Spleen (tissue), 7 donors: ENCODE data around the gene CPXM2.

Experiments
- CTCF ChIP-seq, 11 experiments: fragments of 200-600 bp in 7 of 11; fragments of 450-650 bp in 4 of 11; sonication (generic) in 4 of 11; IDR thresholded peaks in 8 of 11; conservative IDR thresholded peaks in 3 of 11; 1 replicate in 7 of 11; 2 replicates in 4 of 11; pipeline versions ENCODE4 v1.4.0 to v1.8.0; 2016 to 2021; ENCODE audit warnings: antibody characterized with exemption in 11 of 11, inconsistent platforms in 4 of 11, mild to moderate bottlenecking in 1 of 11
- POLR2A ChIP-seq, 3 donors: fragments of 450-650 bp; IDR thresholded peaks; one replicate each; pipeline ENCODE4 v1.5.1; 2017; ENCODE audit warnings: antibody characterized with exemption in 3 of 3, mild to moderate bottlenecking in 1 of 3
- POLR2AphosphoS5 ChIP-seq, 3 donors: sonication (generic); formaldehyde crosslinking; IDR thresholded peaks; one replicate each; pipeline ENCODE4 v1.5.1; 2017; ENCODE audit warnings: antibody characterized with exemption in 3 of 3
- donor health status: DM: no; HTN: no; CAD: no; lungs with moderate emphysema.
- donor health status: DM: no; HTN: no; CAD: no.
- donor health status: DM: no; HTN: no; CAD: no.

- TF ChIP-seq CTCF (IDR thresholded peaks at IDR 0.05 in 8 of 11, conservative IDR thresholded peaks at IDR 0.05 in 3 of 11) (no peak), POLR2A (IDR thresholded peaks at IDR 0.05) (no peak), POLR2AphosphoS5 (IDR thresholded peaks at IDR 0.05) (no peak)
These were observed 30.8 kb downstream of the CPXM2 start for GRCh38 chr10:123860856-123861255.
